ENCODE results near the gene SPTSSA. TPM values are rescaled to one million over a fixed set of nuclear protein-coding genes. Genes with fewer than 3 reads are reported as not detected.

Gene SPTSSA
- polyA plus RNA-seq, 1 experiment, result 32.5 TPM

- Histone ChIP-seq H3K9me3 (ENCODE audit: control insufficient read depth, insufficient read depth, low read length) (no peaks in the 10 kb centered on the region), H3K27me3 (ENCODE audit: control insufficient read depth, insufficient read depth, low read length) (no peaks in the 10 kb centered on the region), H3K27ac (ENCODE audit: low read depth, low read length) (no peak overlapping the region), H3K4me3 (ENCODE audit: low read depth, low read length) (no peak overlapping the region)
- CTCF ChIA-PET, result interaction anchor here (0.6 to 0.7 kb wide), 2 partner anchors 103 to 1394 kb away, joined by 3 read pairs; no protein-coding TSS in a partner anchor
- TF ChIP-seq CTCF (IDR thresholded peaks at IDR 0.05; ENCODE audit: low read depth, low read length), result no peak
- POLR2A ChIA-PET, result no interaction called here
- DNase-seq (ENCODE audit: low read depth, low spot score), result no peak
Measured at GRCh38 chr14:34426313-34427295, 35.4 kb downstream of the SPTSSA start.

GRCh38 chr14:34425095-34425851, 36.8 kb downstream of the SPTSSA start:
- POLR2A ChIA-PET, result no interaction called here
- no peak for DNase-seq (ENCODE audit: low read depth, low spot score)
- Histone ChIP-seq H3K9me3 (ENCODE audit: control insufficient read depth, insufficient read depth, low read length) (peaks cover 5% of the 10 kb centered on the region; the same call in 1 of the 2 replicates), H3K27ac (ENCODE audit: low read depth, low read length) (no peak overlapping the region), H3K4me3 (ENCODE audit: low read depth, low read length) (no peak overlapping the region), H3K27me3 (ENCODE audit: control insufficient read depth, insufficient read depth, low read length) (no peaks in the 10 kb centered on the region)
- no peak for TF ChIP-seq CTCF (IDR thresholded peaks at IDR 0.05; ENCODE audit: low read depth, low read length)
- CTCF ChIA-PET, result interaction anchor here (0.6 kb wide), 1 partner anchor 1392 kb away, joined by 3 read pairs; no protein-coding TSS in a partner anchor

- Histone ChIP-seq H3K27ac (ENCODE audit: low read depth, low read length) (no peak overlapping the region), H3K4me3 (ENCODE audit: low read depth, low read length) (no peak overlapping the region), H3K9me3 (ENCODE audit: control insufficient read depth, insufficient read depth, low read length) (peaks cover 5% of the 10 kb centered on the region; the same call in 1 of the 2 replicates), H3K27me3 (ENCODE audit: control insufficient read depth, insufficient read depth, low read length) (no peaks in the 10 kb centered on the region)
- CTCF ChIA-PET, result no interaction called here
- TF ChIP-seq CTCF (IDR thresholded peaks at IDR 0.05; ENCODE audit: low read depth, low read length), result no peak
- DNase-seq (ENCODE audit: low read depth, low spot score), result no peak
- POLR2A ChIA-PET, result no interaction called here
Measured at GRCh38 chr14:34424488-34424887, 37.6 kb downstream of the SPTSSA start.

GRCh38 chr14:34423445-34423844, 38.6 kb downstream of the SPTSSA start:
- no peak for DNase-seq (ENCODE audit: low read depth, low spot score)
- Histone ChIP-seq H3K9me3 (ENCODE audit: control insufficient read depth, insufficient read depth, low read length) (peaks cover 5% of the 10 kb centered on the region; the same call in 1 of the 2 replicates), H3K27me3 (ENCODE audit: control insufficient read depth, insufficient read depth, low read length) (no peaks in the 10 kb centered on the region), H3K4me3 (ENCODE audit: low read depth, low read length) (no peak overlapping the region), H3K27ac (ENCODE audit: low read depth, low read length) (no peak overlapping the region)
- POLR2A ChIA-PET, result no interaction called here
- CTCF ChIA-PET, result no interaction called here
- no peak for TF ChIP-seq CTCF (IDR thresholded peaks at IDR 0.05; ENCODE audit: low read depth, low read length)
